HG03025 (cell line): Measurements from ENCODE around the gene KLHL26.

ENCODE experiments used
- ATAC-seq: cut with Tn5 transposase; IDR thresholded peaks from one replicate; pipeline ENCODE4 v1.9.1; 2021; ENCODE audit warnings: mild to moderate bottlenecking, moderate library complexity; ENCODE audit not compliant: unreplicated experiment, low FRiP score

KLHL26 gene

DNA sequence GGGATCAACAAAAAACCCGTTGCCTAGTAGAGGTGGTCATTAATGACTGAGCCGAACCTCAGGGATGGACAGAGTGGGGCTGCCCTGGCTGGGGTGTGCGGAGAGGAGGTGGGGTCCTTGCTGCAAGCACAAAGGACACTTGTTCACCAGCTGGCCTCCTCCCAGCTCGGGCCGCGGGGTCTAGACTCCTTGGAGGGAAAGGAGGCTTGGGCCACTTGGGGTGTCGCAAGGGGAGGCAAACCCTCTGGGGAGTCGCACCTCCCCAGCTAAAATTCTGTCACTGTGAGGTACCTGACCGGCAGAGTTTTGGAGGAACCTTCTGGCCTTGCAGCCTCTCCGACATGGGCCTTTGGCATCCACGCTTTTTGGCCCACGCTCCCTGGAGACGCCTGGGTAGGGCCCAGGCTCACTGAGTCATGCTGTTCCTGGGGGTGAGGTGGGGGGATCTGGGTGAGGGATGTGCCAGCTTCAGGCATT is 8.2 kb downstream of the KLHL26 start:
- ATAC-seq, result no peak

- no peak for ATAC-seq
Measured at GRCh38 chr19:18646535-18647370, 9.9 kb downstream of the KLHL26 start.

DNA sequence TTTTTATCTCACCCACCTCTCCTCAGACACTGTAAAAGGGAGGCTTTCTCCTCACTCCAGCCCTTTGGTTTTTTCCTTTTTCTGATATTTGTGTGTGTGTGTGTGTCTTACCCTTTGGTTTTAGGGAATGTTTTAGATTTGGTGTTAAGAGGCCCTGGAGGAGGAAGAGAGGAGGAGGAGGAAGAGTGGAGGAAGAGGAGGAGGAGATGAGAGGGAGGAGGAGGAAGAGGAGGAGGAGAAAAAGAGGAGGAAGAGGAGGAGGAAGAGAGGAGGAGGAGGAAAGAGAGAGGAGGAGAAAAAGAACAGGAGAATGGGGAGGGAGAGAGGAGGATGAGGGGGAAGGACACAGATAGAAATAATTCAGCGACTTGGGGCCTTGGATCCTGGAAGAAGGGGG is 10.5 kb downstream of the KLHL26 start:
- no peak for ATAC-seq

GRCh38 chr19:18647807-18648206 is 11.0 kb downstream of the KLHL26 start:
- no peak for ATAC-seq

DNA sequence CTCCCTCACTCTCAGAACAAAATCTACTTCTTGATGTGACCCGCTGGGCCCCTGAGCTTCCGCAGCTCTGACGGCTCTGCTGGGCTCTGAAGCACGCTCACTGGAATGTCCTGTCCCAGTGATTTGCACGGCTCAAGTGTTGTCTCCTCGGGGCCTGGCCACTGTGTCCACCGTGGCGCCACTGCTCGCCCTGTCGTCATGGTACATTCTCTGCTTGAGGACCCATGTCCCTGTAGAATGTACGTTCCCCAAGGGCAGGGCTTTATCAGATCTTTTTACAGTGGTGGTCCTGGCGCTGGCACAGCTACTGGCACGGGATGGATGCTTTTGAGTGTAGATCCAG is 12.1 kb downstream of the KLHL26 start:
- no peak for ATAC-seq

DNA sequence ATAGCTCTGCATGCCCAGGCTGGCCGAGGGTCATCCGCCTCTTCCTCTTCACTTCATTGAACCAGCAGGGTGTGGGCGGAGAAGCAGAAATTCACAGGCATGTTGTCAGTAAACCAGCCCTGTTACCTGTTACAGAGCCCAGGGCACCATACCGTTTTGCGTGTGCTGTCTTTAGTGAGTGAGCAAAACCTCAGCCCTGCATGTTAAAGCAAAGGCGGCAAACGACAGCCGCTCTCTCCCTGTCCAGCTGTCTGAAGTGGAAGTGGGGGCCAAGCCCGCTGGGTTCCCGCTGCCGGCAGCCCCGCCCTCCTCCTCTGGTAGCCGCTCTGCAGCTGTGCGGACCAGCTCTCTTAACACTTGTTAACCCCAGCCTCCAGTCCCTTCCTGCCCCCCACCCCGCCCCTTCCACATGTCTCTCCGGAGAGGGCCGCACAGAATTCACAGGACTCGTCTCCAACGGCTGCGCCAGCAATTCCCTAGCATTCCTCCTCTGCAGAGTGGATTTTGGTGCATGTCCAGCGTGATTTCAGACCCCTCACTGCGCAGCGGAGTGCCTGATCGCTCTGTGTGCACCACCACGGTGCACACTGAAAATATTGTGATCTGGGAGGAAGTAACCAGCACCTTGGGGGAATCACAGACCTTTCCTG is 12.7 kb downstream of the KLHL26 start:
- ATAC-seq, result no peak

DNA sequence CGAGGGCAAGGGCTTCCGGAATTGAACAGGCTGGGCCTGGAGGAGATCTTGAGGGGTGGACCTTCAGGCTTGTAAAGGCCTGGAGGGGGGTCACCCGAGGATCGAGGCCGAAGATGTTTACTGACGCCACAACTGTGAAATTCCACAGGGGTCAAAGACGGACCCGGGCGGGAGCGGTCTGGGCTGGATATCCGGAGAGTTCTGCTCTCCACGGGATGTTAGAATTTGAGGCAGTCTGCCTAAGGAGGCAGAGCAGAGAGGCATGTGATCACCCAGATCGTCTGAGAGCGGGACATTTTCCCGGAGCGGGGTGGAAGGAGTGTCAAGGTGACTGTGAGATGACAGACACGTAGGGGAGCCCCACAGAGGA is 13.2 kb downstream of the KLHL26 start:
- ATAC-seq, result no peak

GRCh38 chr19:18650468-18651041 is 13.7 kb downstream of the KLHL26 start:
- no peak for ATAC-seq

- ATAC-seq, result no peak
Measured at GRCh38 chr19:18651300-18651699, 14.5 kb downstream of the KLHL26 start.

GRCh38 chr19:18651733-18652132 is 14.9 kb downstream of the KLHL26 start:
- no peak for ATAC-seq

GRCh38 chr19:18653853-18654252 is 17.0 kb downstream of the KLHL26 start:
- no peak for ATAC-seq

DNA sequence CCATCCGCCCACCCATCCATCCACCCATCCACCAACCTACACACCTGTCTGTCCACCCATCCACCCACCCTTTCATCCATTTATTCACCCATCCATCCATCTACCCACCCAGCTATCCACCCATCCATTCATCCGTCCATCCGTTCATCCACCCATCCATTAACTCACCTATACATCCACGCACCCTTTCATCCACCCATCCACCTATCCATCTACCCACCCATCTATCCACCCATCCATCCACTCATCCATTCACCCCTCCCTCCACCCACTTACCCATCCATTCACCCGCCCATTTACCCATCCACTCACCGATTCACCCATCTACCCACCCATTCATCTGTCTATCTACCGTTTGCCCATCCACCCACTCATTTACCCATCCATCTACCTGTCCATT is 17.6 kb downstream of the KLHL26 start:
- ATAC-seq, result no peak

DNA sequence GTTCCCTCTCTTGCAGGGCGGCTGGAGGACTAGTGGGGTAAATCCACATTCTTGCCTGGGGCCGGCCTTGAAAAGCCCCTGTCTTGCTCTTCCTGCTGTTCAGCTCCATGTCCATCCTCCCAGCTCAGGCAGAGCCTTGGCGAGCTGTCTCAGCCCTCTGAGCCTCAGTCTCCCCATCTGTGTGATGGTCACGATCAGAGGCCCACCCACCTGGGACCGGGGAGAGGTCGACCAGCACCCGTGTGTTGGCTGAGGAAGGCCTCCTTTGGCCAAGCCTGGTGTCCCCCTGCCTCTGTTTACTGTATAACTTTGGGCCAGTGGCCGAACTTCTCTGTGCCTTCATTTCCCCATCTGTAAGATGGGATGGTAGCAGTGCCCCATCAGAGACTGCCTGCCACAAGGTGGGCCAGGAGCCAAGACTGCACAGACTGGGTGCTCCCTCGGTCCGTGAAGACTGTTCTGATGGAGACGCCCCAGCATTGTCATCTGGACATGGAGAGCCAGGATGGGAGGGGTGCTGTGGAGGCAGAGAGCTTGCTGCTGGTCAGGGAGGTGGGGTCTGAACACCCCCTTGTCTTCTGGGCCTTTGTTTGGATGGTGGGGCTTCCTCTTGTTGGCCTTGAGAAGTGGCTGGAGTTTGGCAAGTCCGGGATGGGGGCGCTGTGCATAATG is 18.5 kb downstream of the KLHL26 start:
- ATAC-seq, result no peak

DNA sequence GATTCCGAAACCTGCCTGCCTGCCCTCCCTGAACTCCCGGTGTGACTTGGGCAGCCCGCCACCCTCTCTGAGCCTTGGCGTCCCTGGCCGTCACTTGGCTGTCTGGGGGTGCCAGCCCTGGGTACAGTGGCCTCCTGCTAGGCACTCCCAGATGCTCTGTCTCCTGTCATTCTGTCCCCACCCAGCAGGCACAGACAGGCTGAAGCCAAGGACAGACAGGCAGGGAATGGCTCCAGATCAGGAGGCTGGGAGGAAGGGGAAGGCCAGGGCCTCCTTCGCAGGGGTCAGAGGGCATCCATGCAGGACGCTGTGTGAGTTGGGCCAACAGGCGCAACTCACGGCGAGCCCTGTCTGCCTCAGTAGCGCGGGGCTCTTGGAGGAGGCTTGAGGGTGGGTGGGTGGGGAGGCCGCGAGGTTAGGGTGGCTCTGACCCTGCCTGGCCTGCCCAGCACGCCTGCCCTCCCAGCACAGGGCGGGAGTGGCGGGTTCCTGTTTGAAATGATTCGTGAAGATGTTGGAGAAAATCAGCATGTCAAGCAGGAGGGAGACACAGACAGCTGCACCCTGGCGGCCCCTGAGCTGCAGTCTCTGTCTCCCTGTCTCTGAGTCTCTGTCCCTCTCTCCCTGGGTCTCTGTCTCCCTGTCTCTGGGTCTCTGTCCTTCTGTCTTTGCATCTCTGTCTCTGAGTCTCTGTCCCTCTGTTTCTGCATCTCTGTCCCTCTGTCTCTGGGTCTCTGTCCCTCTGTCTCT is 19.7 kb downstream of the KLHL26 start:
- ATAC-seq, result no peak

DNA sequence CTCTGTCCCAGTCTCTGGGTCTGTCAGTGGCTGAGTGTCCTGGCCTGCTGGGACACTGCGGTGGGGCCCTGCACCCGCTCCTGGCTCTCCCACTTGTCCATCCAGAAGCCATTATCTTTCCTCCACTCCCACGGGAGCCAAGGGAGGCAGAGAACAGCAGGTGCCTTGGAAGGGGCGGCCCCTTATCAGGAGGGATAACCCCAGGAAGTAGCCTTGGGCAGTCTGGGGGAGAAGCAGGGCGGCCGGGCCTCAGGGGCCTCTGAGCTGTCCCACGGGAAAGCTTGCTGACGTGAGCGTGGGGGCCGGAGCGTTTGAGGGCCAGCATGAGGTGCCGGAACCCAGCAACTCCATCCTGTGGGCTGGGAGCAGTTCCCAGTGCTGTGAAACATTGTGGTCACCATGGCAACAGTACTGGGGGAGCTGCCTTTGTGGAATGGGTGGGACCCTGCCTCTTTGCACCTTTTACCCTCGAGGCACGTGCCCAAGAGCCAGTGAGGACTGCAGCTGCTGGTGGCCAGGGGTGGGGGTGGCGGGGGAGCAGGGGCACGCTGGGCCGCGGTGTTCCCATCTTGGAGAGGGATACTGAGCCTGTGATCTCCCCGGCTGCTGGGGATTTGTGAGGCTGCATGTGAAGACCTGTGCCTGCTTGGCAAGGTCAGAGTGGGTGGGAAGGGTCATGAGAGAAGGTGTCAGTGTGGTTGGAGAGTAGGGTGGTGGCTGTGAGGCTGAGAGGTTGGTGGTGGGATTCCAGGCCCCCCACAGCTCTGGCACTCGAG is 20.9 kb downstream of the KLHL26 start:
- no peak for ATAC-seq

DNA sequence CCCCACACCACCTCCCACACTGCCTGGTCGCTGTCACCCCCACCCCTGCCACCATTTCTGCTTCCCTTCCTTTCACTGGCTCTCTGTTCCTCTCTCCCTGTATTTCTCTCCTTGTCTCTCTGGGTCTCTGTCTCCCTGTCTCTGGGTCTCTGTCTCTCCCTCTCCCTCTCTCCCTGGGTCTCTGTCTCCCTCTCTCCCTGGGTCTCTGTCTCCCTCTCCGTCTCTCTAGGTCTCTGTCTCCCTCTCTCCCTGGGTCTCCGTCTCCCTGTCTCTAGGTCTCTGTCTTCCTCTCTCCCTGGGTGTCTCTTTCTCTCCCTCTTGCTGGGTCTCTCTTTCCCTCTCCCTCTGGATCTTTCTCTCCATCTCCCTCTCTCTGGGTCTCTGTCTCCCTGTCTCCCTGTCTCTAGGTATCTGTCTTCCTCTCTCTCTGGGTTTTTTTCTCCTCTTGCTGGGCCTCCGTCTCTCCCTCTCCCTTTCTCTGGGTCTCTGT is 21.6 kb downstream of the KLHL26 start:
- ATAC-seq, result no peak

DNA sequence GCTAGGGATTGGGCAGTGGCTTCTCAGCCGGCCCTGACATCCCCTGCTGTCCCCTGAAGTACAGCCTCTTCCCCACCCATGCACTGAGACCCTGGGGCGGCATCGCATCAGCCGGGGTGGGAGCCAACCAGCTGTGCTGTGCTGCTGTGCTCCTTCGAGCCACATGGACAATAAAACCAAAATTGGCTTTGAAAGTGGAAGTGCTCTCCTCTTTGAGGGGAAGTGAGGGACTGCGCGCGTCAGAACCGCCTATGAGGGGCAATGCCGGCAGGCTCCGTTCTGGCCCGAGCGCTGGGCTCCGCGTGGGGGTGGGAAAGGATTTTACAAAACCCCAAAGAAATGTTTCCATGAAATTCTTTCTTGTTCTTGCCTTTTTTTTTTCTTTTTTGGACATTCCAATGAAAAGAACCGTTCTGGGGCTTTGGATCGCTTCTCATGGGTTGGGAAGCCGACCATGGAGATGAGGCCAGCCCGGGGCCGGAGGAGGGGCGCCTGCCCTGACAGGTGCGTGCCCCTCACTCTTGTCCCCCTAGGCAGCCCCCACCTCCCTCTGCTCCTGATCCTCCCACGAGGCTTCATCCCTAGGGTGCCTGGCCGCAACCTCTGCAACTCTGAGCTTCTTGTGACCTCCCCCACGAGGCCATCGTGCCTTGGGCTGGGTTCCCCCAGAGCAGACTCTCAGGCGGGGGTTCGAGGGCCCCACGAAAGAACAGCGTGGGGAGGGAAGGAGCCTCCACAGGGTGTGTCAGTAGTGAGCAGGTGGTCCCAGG is 22.6 kb downstream of the KLHL26 start:
- no peak for ATAC-seq

GRCh38 chr19:18660051-18660910 is 23.5 kb downstream of the KLHL26 start:
- no peak for ATAC-seq
